IMR-90 (cell line): ENCODE results near the gene GRK5. TPM values are rescaled to one million over a fixed set of nuclear protein-coding genes. Genes with fewer than 3 reads are reported as not detected.

ENCODE experiments used
- ATAC-seq: fragments of 200-7000 bp; cut with Tn5 transposase; 2 replicates; pipeline ENCODE4 v1.9.1; 2020; ENCODE audit warnings: low read depth, mild to moderate bottlenecking, moderate library complexity
- BruUV-seq: library from RNA; stranded (reverse); fragments of 400-500 nt; replicated peaks from 2 replicates; lab custom pipeline; 2021; lab: Mats Ljungman, UMichigan
- CTCF ChIA-PET: fragments of 300-600 bp; formaldehyde crosslinking; extraction: SDS; loops from one replicate; lab custom pipeline; 2021; ENCODE audit warnings: antibody characterized with exemption; lab: Yijun Ruan, JAX
- POLR2A ChIA-PET: fragments of 300-600 bp; sonication (Branson Sonifier 250); formaldehyde crosslinking; loops from one replicate; lab custom pipeline; 2022; ENCODE audit warnings: antibody characterized with exemption; ENCODE audit not compliant: unreplicated experiment; lab: Charles Lee
- DNase-seq: peaks from one replicate; pipeline ENCODE4 v3.0.0; 2013
- H2AFZ ChIP-seq: replicated peaks from 2 replicates; pipeline ENCODE3; 2013; ENCODE audit warnings: low read length, mild to moderate bottlenecking; ENCODE audit not compliant: poor library complexity
- H2AK5ac ChIP-seq: 2 replicates; pipeline ENCODE4 v1.6.1; 2013; ENCODE audit warnings: low read depth, low read length, inconsistent platforms
- H2AK9ac ChIP-seq: replicated peaks from 2 replicates; pipeline ENCODE3; 2013; ENCODE audit warnings: mild to moderate bottlenecking, low read depth, low read length, moderate library complexity; ENCODE audit not compliant: poor library complexity
- H2BK120ac ChIP-seq: 2 replicates; pipeline ENCODE4 v1.6.1; 2013; ENCODE audit warnings: low read depth, low read length, inconsistent platforms
- H2BK15ac ChIP-seq: 3 replicates; pipeline ENCODE4 v1.6.1; 2013; ENCODE audit warnings: low read depth, low read length, inconsistent platforms
- H2BK20ac ChIP-seq: 2 replicates; pipeline ENCODE4 v1.6.1; 2013; ENCODE audit warnings: low read depth, mild to moderate bottlenecking, inconsistent platforms, low read length, moderate library complexity
- H2BK5ac ChIP-seq: 2 replicates; pipeline ENCODE4 v1.6.1; 2013; ENCODE audit warnings: mild to moderate bottlenecking, low read depth, low read length, inconsistent platforms; ENCODE audit not compliant: poor library complexity, severe bottlenecking
- H3K14ac ChIP-seq: replicated peaks from 2 replicates; pipeline ENCODE4 v1.6.1; 2013; ENCODE audit warnings: low read depth, low read length, inconsistent platforms
- H3K18ac ChIP-seq: 2 replicates; pipeline ENCODE4 v1.6.1; 2013; ENCODE audit warnings: low read depth, low read length, control low read depth
- H3K23ac ChIP-seq: 2 replicates; pipeline ENCODE4 v1.6.1; 2013; ENCODE audit warnings: low read depth, low read length, inconsistent platforms
- H3K27ac ChIP-seq: 2 replicates; pipeline ENCODE4 v1.5.1; 2013; ENCODE audit warnings: mild to moderate bottlenecking, control low read depth, low read length; ENCODE audit not compliant: insufficient read depth
- H3K27me3 ChIP-seq: 2 replicates; pipeline ENCODE4 v1.6.1; 2013; ENCODE audit warnings: low read length; ENCODE audit not compliant: control insufficient read depth, insufficient read depth
- H3K36me3 ChIP-seq: 2 replicates; pipeline ENCODE4 v1.6.1; 2013; ENCODE audit warnings: low read length, mixed read lengths; ENCODE audit not compliant: control insufficient read depth, insufficient read depth
- H3K4ac ChIP-seq: 2 replicates; pipeline ENCODE4 v1.6.1; 2013; ENCODE audit warnings: low read depth, low read length, inconsistent platforms
- H3K4me1 ChIP-seq: 2 replicates; pipeline ENCODE4 v1.6.1; 2013; ENCODE audit warnings: low read length, mixed read lengths; ENCODE audit not compliant: control insufficient read depth, insufficient read depth
- H3K4me2 ChIP-seq: 2 replicates; pipeline ENCODE4 v1.6.1; 2013; ENCODE audit warnings: low read depth, mild to moderate bottlenecking, control low read depth, low read length, moderate library complexity
- H3K4me3 ChIP-seq: 2 replicates; pipeline ENCODE4 v1.5.1; 2013; ENCODE audit warnings: low read depth, mild to moderate bottlenecking, control low read depth, low read length, moderate library complexity; ENCODE audit not compliant: insufficient read depth
- H3K56ac ChIP-seq: 2 replicates; pipeline ENCODE4 v1.6.1; 2013; ENCODE audit warnings: low read length, inconsistent platforms; ENCODE audit not compliant: insufficient read depth; ENCODE audit errors: extremely low read depth
- H3K79me1 ChIP-seq, 2 experiments: 2 replicates each; pipeline ENCODE4 v1.6.1; 2013; ENCODE audit warnings: low read length in 2 of 2, inconsistent platforms in 1 of 2, low read depth in 1 of 2
- H3K9ac ChIP-seq: 2 replicates; pipeline ENCODE4 v1.6.1; 2013; ENCODE audit warnings: low read depth, low read length, control low read depth
- H3K9me1 ChIP-seq: 2 replicates; pipeline ENCODE4 v1.6.1; 2013; ENCODE audit warnings: low read length, inconsistent platforms; ENCODE audit not compliant: insufficient read depth
- H3K9me3 ChIP-seq: 2 replicates; pipeline ENCODE4 v1.6.1; 2013; ENCODE audit warnings: low read length; ENCODE audit not compliant: control insufficient read depth, insufficient read depth
- H4K20me1 ChIP-seq: 2 replicates; pipeline ENCODE4 v1.6.1; 2013; ENCODE audit warnings: low read length, inconsistent platforms; ENCODE audit not compliant: insufficient read depth
- H4K5ac ChIP-seq: 2 replicates; pipeline ENCODE4 v1.6.1; 2013; ENCODE audit warnings: mild to moderate bottlenecking, low read depth, low read length, control low read depth
- H4K8ac ChIP-seq, 2 experiments: 2 replicates each; pipeline ENCODE4 v1.6.1; 2013; ENCODE audit warnings: low read depth in 2 of 2, low read length in 2 of 2, control low read depth in 1 of 2, inconsistent platforms in 1 of 2
- H4K91ac ChIP-seq: 2 replicates; pipeline ENCODE4 v1.6.1; 2013; ENCODE audit warnings: low read depth, low read length, inconsistent platforms; ENCODE audit not compliant: insufficient read depth
- ELK1 ChIP-seq: fragments of 150-350 bp; IDR thresholded peaks from 2 replicates; pipeline ENCODE4 v1.6.1; 2016; ENCODE audit warnings: low read depth, mild to moderate bottlenecking, low read length, moderate library complexity, borderline replicate concordance
- WGBS, 2 experiments: methylation state at CpG; one replicate each; pipeline versions ENCODE4 v1.1.5 to v1.1.7; 2013; ENCODE audit warnings: missing lambda C conversion rate in 2 of 2; ENCODE audit not compliant: insufficient read length in 1 of 2; ENCODE audit errors: extremely low coverage in 2 of 2; 5-methylcytosine and 5-hydroxymethylcytosine counted together
- dilution Hi-C: fragments of 300-500 bp; cut with HindIII; formaldehyde crosslinking; loops from one replicate; pipeline ENCODE4 v1.14.3; 2018; ENCODE audit warnings: low sequenced_read_pairs; ENCODE audit not compliant: unreplicated experiment
- in situ Hi-C: fragments of 300-500 bp; cut with MboI; formaldehyde crosslinking; loops from 3 replicates; pipeline ENCODE4 v1.14.3; 2019; ENCODE audit warnings: low sequenced_read_pairs, inconsistent platforms, mixed read lengths
- intact Hi-C: fragments of 100-400 bp; cut with micrococcal nuclease; formaldehyde crosslinking; loops from 2 replicates; pipeline ENCODE4 v1.10.0; 2022
- polyA plus RNA-seq, 3 experiments: library from polyadenylated mRNA; depleted of rRNA; stranded (reverse); fragments of >200 nt; gene quantifications; 2 replicates each; pipeline ENCODE4 v1.2.3, GENCODE V29; 2012; ENCODE audit warnings: low replicate concordance in 1 of 3
- total RNA-seq: library from RNA; depleted of rRNA; stranded (reverse); fragments of >200 nt; gene quantifications from 2 replicates; pipeline ENCODE4 v1.2.3, GENCODE V29; 2012

Gene GRK5
- total and polyA plus RNA-seq, 2 of the 4 experiments (the other 2 are of a cell fraction) = 12.9 to 16.3 TPM

- no peak overlapping the region for H3K27ac ChIP-seq
- no TSS peak for BruUV-seq
- H4K8ac ChIP-seq = no peak overlapping the region
- H3K18ac ChIP-seq = no peak overlapping the region
- no peaks in the 10 kb centered on the region for H3K9me3 ChIP-seq
- H2AK9ac ChIP-seq = no peak overlapping the region
- no peaks in the 10 kb centered on the region for H3K27me3 ChIP-seq
- no peak overlapping the region for H2AK5ac ChIP-seq
- H2BK15ac ChIP-seq = no peak overlapping the region
- ChIA-PET POLR2A (no interaction called here), CTCF (no interaction called here)
- peaks cover 38 to 78% of the 10 kb centered on the region in 2 experiments for H3K79me1 ChIP-seq
- WGBS, 2 experiments = no CpG with 5 or more reads among the region's 2 CpGs
- ATAC-seq (no peak), DNase-seq (no peak)
- H4K20me1 ChIP-seq = peaks cover 68% of the 10 kb centered on the region
- no peak overlapping the region for H3K14ac ChIP-seq
- no peak overlapping the region for H2BK5ac ChIP-seq
- H4K91ac ChIP-seq = no peak overlapping the region
- H3K9me1 ChIP-seq = peaks cover 31% of the 10 kb centered on the region
- intact Hi-C loops = no loop called here
- no peak overlapping the region for H3K9ac ChIP-seq
- no peak overlapping the region for H2BK20ac ChIP-seq
- no peak overlapping the region for H4K5ac ChIP-seq
- H3K36me3 ChIP-seq = peaks cover 44% of the 10 kb centered on the region
- H3K4me2 ChIP-seq = no peak overlapping the region
- no peak overlapping the region for H3K4me3 ChIP-seq
- no peak overlapping the region for H3K56ac ChIP-seq
- in situ Hi-C loops = no loop called here
- H3K4ac ChIP-seq = no peak overlapping the region
- H3K4me1 ChIP-seq = peaks cover 6% of the 10 kb centered on the region
- dilution Hi-C loops = no loop called here
- H2AFZ ChIP-seq = no peak overlapping the region
- no peak for TF ChIP-seq ELK1
- no peak overlapping the region for H3K23ac ChIP-seq
- no peak overlapping the region for H2BK120ac ChIP-seq
These were observed 120.9 kb downstream of the GRK5 start for GRCh38 chr10:119328223-119328622.
